Anterior cingulate cortex (tissue), 58 donors: ENCODE data around the gene MLLT1.

Experiments
- DNase-seq, 58 donors: peaks; one replicate each; lab custom pipeline; 2025; lab: John Stamatoyannopoulos, UW

MLLT1 gene

DNA sequence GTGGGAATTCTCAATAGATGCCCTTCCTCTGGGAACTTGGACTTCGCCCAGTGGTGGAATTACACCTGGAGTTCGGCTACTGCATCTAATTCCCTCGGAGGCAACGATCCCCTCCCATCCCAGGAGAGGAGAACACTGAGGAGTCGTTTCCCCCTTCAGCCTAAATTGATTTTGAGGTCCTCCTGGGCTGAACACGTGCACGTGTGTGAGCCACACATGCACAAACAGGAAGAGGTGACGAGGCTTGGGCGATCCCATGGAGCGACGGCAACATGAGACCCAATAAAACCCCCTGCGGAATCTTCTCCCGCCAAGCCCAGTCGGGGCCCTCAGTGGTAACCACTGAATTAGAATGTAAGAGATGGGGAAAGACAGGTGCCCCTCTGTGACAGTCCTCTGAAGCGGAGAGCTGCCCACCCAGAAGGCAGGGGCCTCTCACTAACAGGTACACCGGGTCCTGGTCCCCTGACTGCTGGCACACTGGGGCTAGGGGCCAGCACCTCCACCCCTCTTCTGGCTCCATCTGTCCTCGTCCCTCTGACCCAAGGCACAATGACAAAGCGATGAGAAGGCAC is 4.5 kb downstream of the MLLT1 start:
- no peak for DNase-seq

GRCh38 chr19:6274756-6275155 is 5.0 kb downstream of the MLLT1 start:
- peak in 5 of 58 donors; percentile 22 to 54 (median 27) for DNase-seq

DNA sequence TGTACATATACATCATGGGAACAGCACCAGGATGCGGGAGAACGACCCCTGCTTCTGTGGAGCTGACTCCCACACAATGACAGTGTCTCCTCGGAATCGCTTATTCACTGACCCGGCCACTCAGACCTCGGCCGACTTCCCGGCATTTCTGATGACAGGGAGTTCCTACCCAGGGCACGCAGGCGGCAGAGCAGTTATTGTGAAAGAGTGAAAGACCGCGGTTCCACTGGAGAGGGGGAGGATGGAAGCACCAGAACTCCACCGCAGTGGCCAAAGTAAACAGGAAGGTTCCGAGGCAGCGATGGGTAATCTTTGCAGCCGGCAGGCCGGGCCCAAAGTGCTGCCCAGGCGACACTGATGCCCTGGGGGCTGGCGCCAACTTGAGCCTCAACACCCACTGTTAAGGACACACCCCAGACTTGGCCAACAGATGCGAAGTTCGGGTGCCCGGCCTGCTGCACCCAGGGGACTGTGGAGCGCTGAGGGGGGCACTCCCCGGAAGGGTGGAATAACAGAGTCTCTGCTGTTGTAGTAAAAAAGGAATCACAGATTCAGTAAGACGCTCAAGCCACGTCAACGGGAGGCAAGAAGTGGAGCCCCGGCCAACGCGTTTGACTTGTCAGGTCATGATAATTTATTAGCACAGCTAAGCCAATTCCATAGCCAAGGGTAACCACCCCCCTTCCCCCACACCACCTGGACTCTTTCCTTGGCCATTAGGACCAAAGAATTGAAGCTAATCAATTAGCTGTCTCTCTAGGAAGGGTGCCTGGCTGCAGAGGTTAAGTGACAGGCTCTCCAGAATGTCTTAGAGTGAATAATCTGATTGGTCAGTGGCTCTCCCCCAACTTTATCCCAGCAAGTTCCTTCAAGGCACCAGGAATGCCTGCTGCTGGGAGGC is 5.8 kb downstream of the MLLT1 start:
- DNase-seq: peak in 48 of 58 donors; percentile 8 to 86 (median 40)

GRCh38 chr19:6272913-6273600 is 6.7 kb downstream of the MLLT1 start:
- no peak for DNase-seq

- no peak for DNase-seq
Observed at GRCh38 chr19:6272411-6272791, 7.4 kb downstream of the MLLT1 start.

GRCh38 chr19:6271721-6272410 is 7.9 kb downstream of the MLLT1 start:
- DNase-seq: peak in 49 of 58 donors; percentile 20 to 76 (median 49)

GRCh38 chr19:6271251-6271650 is 8.5 kb downstream of the MLLT1 start:
- DNase-seq: no peak

DNA sequence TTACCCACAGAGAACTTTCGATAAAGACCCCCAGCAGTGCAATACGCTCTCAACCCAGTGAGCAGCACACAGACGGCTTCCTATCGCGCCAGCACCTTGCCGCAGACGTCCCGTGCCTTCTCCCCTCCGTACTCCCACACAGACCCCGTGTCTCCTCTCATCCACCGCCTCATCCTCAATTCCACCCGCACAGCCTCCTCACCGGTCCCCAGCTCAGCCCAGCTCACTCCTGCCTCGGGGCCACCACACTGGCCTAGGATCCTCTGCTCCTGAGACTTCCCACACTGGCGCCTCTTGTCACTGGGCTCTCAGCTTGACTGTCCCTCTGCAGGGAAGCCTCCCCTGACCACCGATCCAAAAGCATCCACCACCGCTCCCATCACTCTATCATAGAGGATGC is 9.0 kb downstream of the MLLT1 start:
- DNase-seq: no peak

- DNase-seq: no peak
Observed at GRCh38 chr19:6270076-6270745, 9.6 kb downstream of the MLLT1 start.

DNA sequence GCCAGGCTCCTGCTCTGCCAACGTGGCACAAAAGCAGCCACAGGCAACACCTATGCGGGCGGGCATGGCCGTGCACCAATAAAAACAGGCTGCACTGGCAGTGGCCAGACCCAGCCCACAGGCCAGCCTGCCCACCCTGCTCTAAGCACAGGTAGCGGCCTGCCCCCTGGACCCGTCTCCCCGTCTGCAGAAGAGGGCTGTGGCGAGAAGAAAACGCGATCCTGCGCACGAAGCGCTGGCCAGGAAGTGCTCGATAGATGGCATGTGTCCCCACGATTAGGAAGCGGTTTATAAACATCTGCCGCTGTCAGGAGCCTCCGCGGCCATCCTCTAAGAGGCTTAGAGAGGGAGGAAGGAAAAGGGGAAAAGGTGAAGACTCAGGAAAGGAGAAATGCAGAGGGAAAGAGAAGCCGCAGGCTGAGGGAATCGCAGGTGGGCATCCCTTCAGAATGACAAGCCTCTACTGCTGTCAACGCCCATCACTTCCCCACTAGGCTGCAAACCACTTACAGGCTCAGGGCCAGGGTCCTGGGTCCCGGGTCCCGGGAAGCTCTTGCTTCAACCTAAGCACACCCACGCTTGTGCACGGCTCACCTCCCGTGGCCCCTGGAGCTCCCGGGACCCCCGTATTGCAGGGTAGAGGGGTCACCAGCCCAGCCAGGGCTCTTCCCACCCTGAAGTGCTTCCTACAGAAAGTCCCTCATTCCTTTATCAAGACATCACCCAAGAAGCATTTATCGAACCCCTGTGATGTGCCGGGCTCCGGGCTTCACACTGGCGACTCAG is 10.5 kb downstream of the MLLT1 start:
- no peak for DNase-seq

GRCh38 chr19:6268382-6268771 is 11.4 kb downstream of the MLLT1 start:
- no peak for DNase-seq

DNA sequence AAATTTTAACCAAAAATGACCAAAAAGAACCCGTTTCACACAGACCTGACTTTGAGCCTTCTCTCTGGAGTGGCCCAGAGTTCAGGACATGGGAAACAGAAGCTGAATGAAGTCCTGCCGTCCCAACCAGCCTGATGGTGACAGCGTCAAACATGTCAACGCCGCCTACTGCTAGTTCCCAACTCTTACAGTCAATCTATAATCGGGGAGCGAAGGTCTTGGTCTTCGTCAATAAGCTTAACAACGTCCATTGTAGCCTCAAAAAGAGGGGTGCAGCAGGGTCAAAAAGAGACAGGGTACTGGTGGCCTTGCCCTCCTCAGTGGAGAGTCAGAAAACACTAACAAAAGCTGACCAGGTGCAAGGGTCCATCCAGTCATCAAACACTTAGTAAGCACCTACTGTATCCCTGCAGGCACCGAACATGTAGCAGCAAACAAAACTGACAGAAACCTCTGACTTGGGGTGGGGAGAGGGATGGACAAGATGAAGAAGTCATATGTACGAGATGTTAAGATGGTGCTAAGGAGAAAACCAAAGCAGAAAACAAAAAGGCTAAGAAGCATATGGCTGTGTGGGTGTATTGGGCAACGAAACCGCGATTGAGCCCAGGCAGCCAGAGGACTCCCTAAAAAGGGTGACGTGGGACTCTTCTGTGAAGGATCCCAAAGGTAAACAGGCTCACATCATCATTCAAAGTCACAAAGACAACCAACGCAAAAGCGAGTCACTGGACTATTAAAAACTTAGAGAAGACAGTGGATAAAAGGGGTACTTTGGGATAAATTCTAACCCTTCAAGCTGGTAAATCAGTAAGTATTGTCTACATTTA is 12.0 kb downstream of the MLLT1 start:
- peak in 6 of 58 donors; percentile 5 to 69 (median 27) for DNase-seq

GRCh38 chr19:6264803-6265202 is 15.0 kb downstream of the MLLT1 start:
- DNase-seq: no peak

DNA sequence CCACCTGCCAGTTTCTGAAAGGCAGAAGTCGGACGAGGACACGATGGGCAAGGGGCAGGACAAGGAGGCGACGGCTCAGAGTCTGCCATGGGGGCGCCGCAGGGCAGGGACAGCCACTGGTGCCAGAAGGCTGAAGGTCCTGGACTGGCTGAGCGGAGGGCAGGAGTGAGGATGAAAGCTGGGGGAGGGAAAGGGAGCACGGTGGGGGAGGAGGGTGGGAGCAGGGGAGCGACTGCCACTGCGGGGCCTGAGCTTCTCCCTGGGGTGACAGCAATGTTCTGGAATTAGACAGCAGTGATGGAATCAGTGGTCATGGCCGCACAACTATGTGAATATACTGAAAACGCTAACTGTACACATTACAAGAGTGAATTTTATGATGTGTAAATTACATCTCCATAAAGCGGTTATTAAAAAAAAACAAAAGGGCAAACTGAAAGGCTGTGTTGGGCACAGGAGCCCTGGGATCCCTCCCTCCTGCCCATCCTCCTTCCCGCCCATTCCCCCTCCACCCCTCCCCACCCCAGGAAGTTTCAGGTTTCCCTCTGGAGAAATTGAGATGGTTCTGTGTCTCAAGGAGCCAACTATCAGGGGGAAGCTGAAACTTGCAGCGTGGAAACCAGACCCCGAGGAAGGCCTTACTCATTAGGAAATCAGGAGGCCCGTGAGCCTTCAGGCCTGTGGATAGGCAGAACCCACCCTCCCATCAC is 15.9 kb downstream of the MLLT1 start:
- DNase-seq: no peak

- DNase-seq: no peak
Observed at GRCh38 chr19:6263306-6263705, 16.5 kb downstream of the MLLT1 start.

DNA sequence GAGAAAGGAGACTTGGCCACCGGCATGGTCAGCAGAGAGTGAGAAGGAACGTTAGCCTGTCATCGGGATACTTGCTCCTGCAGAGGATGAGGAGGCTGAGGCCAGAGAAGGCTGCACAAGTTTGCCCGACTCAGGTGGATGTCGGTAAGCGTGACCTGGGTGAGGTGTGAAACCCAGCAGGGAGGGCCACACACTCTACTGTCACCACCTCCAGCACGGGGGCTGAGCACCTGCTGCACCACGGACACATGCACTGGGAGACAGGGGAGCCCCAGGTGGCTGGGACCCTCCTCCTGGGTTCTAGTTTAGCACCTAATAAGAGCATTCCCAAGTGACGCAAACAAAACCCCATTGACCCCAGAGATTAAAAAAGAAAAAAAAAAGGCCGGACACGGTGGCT is 17.3 kb downstream of the MLLT1 start:
- no peak for DNase-seq

GRCh38 chr19:6261883-6262282 is 17.9 kb downstream of the MLLT1 start:
- DNase-seq: no peak
